ENCODE results near the gene MRPS27. TPM values are rescaled to one million over a fixed set of nuclear protein-coding genes. Genes with fewer than 3 reads are reported as not detected.

Gene MRPS27
- total and polyA plus RNA-seq, 2 of the 4 experiments (the other 2 are of a cell fraction), result 46.9 to 90.5 TPM

DNA sequence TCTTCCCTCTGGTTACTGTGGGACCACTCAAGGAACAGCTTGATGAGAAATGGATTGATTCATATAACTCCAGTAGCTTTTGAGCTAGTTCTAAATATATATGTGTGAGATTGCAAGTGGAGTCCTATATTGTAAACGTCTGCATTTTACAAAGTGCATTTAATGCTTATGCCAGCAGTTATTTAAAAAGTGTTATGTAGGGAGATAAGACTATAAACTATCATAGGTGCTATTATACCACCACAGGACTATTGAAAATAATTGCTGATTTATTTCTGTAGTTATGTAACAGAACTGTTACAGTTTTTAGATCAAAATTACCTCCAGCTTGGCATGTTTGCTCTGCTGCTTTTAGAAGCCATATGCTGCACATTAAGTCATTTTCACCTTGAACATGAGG is 36.3 kb upstream of the MRPS27 start:
- no peak overlapping the region for H2BK15ac ChIP-seq (ENCODE audit: low read depth, low read length)
- no peaks in the 10 kb centered on the region for H3K4me1 ChIP-seq (ENCODE audit: control insufficient read depth, insufficient read depth, low read length)
- H3K56ac ChIP-seq (ENCODE audit: extremely low read depth, insufficient read depth, low read length), result no peak overlapping the region
- DNase-seq (no peak), ATAC-seq (ENCODE audit: low read depth) (no peak)
- no peak overlapping the region for H3K4me2 ChIP-seq (ENCODE audit: low read depth, low read length)
- WGBS, 2 experiments (ENCODE audit: extremely low coverage in 2 of 2, insufficient read length in 1 of 2), result no CpG with 5 or more reads among the region's 1 CpG
- no peak overlapping the region for H3K18ac ChIP-seq (ENCODE audit: low read depth, low read length)
- H4K20me1 ChIP-seq (ENCODE audit: insufficient read depth, low read length), result no peaks in the 10 kb centered on the region
- no peak overlapping the region for H2AK9ac ChIP-seq (replicated peaks; ENCODE audit: low read depth, low read length, poor library complexity)
- BruUV-seq (replicated peaks), result no TSS peak
- dilution Hi-C loops (cut with HindIII; ENCODE audit: low sequenced_read_pairs, unreplicated experiment), result no loop called here
- ChIA-PET POLR2A (ENCODE audit: unreplicated experiment) (no interaction called here), CTCF (interaction anchor here (0.6 to 1.8 kb wide), 4 partner anchors 56 to 462 kb away, joined by 3 to 6 read pairs (median 4); no protein-coding TSS in a partner anchor)
- H3K9me1 ChIP-seq (ENCODE audit: insufficient read depth, low read length), result peaks cover 5% of the 10 kb centered on the region
- H3K14ac ChIP-seq (replicated peaks; ENCODE audit: low read depth, low read length), result no peak overlapping the region
- no peak overlapping the region for H2BK20ac ChIP-seq (ENCODE audit: low read depth, low read length)
- H3K27me3 ChIP-seq (ENCODE audit: control insufficient read depth, insufficient read depth, low read length), result no peaks in the 10 kb centered on the region
- H3K9me3 ChIP-seq (ENCODE audit: control insufficient read depth, insufficient read depth, low read length), result no peaks in the 10 kb centered on the region
- intact Hi-C loops (cut with micrococcal nuclease), result no loop called here
- H2AFZ ChIP-seq (replicated peaks; ENCODE audit: low read length, poor library complexity), result no peak overlapping the region
- H3K27ac ChIP-seq (ENCODE audit: insufficient read depth, low read length), result no peak overlapping the region
- H4K8ac ChIP-seq (ENCODE audit: low read depth in 2 of 2, low read length in 2 of 2), result no peak overlapping the region
- no peak overlapping the region for H2AK5ac ChIP-seq (ENCODE audit: low read depth, low read length)
- H3K36me3 ChIP-seq (ENCODE audit: control insufficient read depth, insufficient read depth, low read length), result peaks cover 9% of the 10 kb centered on the region
- no peak overlapping the region for H3K4ac ChIP-seq (ENCODE audit: low read depth, low read length)
- no peak overlapping the region for H2BK5ac ChIP-seq (ENCODE audit: low read depth, low read length, poor library complexity, severe bottlenecking)
- H2BK120ac ChIP-seq (ENCODE audit: low read depth, low read length), result no peak overlapping the region
- H3K9ac ChIP-seq (ENCODE audit: low read depth, low read length), result no peak overlapping the region
- H3K23ac ChIP-seq (ENCODE audit: low read depth, low read length), result no peak overlapping the region
- no peak overlapping the region for H4K5ac ChIP-seq (ENCODE audit: low read depth, low read length)
- H3K4me3 ChIP-seq (ENCODE audit: insufficient read depth, low read depth, low read length), result no peak overlapping the region
- peak; percentile 44; the same call in 1 of the 2 replicates for TF ChIP-seq MAFK (IDR thresholded peaks at IDR 0.05; ENCODE audit: low read depth, low read length)
- TF ChIP-seq RFX5 (IDR thresholded peaks at IDR 0.05; ENCODE audit: low read depth, low read length), result no peak
- no peak for TF ChIP-seq NFE2L2 (IDR thresholded peaks at IDR 0.05; ENCODE audit: low read depth, low read length)
- H4K91ac ChIP-seq (ENCODE audit: insufficient read depth, low read depth, low read length), result no peak overlapping the region
- no peaks in the 10 kb centered on the region for H3K79me1 ChIP-seq (ENCODE audit: low read depth in 1 of 2, low read length in 2 of 2)
- in situ Hi-C loops (cut with MboI; ENCODE audit: low sequenced_read_pairs), result loop anchor here (25.0 kb wide), 1 partner anchor 156 kb away; the partner anchor contains the start of gene ZNF366
